T-helper 22 cell (primary cell): Measurements from ENCODE around the gene PAPSS1.
"Not testable (repeated sequence)": the region's sequence is repeated elsewhere in the genome, so short reads cannot be mapped to it uniquely, and the experiment has no call there.

Experiments
- DNase-seq: peaks from one replicate; pipeline ENCODE4 v3.0.0-alpha.2; 2020; ENCODE audit warnings: low read depth

PAPSS1 gene

GRCh38 chr4:107726131-107726925, 6.3 kb upstream of the PAPSS1 start:
- not testable (repeated sequence) for DNase-seq

GRCh38 chr4:107725281-107725859, 5.3 kb upstream of the PAPSS1 start:
- DNase-seq, result no peak

GRCh38 chr4:107723331-107723730, 3.3 kb upstream of the PAPSS1 start:
- DNase-seq, result not testable (repeated sequence)

- DNase-seq, result peak; percentile 25
Observed at GRCh38 chr4:107721436-107722100, 1.5 kb upstream of the PAPSS1 start.

GRCh38 chr4:107719207-107719921, 670 bp downstream of the PAPSS1 start:
- no peak for DNase-seq

GRCh38 chr4:107718351-107718965, 1.6 kb downstream of the PAPSS1 start:
- DNase-seq, result no peak

DNA sequence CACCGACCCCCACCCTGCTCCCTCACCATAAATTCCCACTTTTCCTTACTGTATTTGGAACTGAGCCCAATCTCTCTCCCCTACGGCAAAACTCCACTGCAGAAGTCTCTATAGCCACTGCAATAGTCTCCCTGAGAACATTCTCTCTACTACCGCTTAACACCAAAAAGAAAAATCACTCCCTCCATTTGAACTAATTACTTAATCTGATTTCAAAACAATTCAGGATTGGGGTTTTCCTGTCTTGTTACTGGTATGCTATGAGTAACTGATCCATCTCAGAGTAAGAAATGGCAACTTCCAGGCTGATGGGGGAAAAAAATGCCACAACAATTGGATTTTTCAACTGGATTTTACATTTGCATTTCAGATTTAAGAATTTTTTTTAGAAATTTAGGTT, 5.8 kb downstream of the PAPSS1 start:
- no peak for DNase-seq

DNA sequence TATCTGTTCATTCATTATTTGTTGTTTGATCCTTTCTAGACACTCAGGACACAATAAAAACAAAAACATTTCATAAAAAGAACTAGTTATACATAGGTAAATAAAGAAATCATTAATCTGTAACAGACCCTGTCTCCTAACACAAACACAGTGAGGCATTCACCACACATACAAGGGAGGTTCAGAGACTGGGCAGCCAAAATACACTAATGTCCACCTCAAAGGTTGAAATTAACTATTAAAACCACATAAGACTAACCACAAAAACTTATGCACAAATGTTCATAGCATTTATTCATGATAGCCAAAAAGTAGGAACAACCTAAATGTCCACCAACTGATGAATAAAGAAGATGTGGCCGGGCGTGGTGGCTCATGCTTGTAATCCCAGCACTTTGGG, 7.8 kb downstream of the PAPSS1 start:
- no peak for DNase-seq

- no peak for DNase-seq
Observed at GRCh38 chr4:107711831-107712230, 8.2 kb downstream of the PAPSS1 start.

GRCh38 chr4:107710493-107711459, 9.3 kb downstream of the PAPSS1 start:
- DNase-seq, result no peak

DNA sequence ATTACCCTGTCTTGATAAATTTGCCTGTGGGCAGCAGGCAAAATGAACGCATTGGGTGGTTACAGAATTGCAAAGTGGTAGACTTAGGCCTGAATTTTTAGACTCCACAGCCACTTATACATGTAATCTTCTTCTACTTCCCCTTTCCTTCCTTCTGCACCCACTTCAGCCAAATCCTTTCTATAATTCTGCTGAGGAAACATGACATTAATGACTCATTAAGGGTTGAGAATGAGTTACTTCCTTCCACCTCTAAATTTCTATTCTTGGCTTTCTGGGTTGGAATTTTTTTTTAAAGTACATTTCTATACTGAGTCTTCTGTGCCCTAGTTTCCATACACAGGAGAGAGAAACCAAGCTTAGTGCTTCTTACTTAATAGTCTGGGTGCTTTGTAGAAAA, 10.1 kb downstream of the PAPSS1 start:
- DNase-seq, result no peak

DNA sequence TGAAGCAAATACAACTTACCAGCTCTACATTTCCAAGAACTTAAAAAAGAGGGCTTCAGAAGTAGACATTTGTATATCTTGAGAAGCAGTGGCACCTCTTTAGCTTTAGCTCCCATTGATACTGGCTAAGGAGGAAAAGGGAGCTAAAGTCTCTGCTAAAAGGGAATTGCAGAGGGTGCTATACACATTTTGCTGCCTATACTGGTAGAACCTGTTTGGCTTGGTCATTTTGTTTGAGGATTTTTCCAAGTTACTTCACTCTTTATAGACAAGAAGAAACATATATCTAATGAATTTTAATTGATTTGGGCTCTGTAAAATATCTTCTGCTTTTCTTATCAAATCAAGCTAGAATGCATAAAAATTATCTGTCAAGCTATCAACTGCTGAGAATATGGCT, 11.8 kb downstream of the PAPSS1 start:
- no peak for DNase-seq

GRCh38 chr4:107705742-107706556, 14.1 kb downstream of the PAPSS1 start:
- DNase-seq, result no peak

GRCh38 chr4:107701565-107701964, 18.5 kb downstream of the PAPSS1 start:
- DNase-seq, result no peak

DNA sequence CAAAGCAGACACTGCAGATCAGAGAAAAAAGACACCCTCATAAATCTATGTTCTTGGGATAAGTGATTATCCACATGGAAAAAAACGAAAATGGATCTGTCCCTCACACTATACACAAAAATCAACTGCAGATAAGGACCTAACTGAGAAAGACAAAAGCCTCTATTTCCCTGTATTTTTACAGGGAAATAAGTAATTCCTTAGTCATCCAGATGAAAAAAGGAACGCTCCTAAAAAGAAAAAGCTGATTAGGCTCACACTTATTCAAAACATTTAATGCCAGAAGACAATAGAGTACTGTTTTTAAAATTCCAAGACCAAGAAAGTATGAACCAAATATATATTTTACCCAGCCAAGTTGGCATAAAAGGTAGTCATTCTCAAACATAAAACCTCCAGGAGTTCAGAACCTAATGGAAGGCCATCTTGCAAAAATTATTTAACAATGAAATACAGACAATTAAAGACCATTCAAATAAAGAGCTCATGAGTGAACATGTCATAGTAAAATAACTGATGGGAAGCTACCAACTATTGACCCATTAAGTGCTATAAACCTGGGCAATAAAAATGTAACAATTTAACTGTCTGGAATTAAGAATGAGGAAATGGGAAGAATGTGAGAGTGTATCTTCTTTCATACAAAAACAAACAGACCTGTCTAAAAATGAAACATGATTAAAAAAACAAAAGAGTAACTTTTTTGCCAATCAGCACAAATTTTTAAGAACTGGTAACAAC, 20.4 kb downstream of the PAPSS1 start:
- no peak for DNase-seq

DNA sequence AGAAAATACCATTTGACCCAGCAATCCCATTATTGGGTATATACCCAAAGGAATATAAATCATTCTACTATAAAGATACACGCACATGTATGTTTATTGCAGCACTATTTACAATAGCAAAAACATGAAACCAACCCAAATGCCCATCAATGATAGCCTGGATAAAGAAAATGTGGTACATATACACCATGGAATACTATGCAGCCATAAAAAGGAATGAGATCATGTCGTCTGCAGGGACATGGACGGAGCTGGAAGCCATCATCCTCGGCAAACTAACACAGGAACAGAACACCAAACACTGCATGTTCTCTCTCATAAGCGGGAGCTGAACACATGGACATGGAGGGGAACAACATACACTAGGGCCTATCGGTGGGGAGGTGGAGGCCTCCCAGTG, 23.8 kb downstream of the PAPSS1 start:
- not testable (repeated sequence) for DNase-seq

- DNase-seq, result no peak
Observed at GRCh38 chr4:107693132-107693531, 26.9 kb downstream of the PAPSS1 start.

- no peak for DNase-seq
Observed at GRCh38 chr4:107692202-107692601, 27.8 kb downstream of the PAPSS1 start.

- no peak for DNase-seq
Observed at GRCh38 chr4:107691378-107691777, 28.7 kb downstream of the PAPSS1 start.
